HG02884 (cell line): ENCODE results near the gene UBAC2.
"Not testable (repeated sequence)": the region's sequence is repeated elsewhere in the genome, so short reads cannot be mapped to it uniquely, and the experiment has no call there.

Source experiments
- ATAC-seq: cut with Tn5 transposase; IDR thresholded peaks from one replicate; pipeline ENCODE4 v1.9.1; 2021; ENCODE audit warnings: mild to moderate bottlenecking, moderate library complexity; ENCODE audit not compliant: unreplicated experiment

Gene UBAC2

GRCh38 chr13:99385940-99386339 is 185.3 kb downstream of the UBAC2 start:
- ATAC-seq, result no peak

DNA sequence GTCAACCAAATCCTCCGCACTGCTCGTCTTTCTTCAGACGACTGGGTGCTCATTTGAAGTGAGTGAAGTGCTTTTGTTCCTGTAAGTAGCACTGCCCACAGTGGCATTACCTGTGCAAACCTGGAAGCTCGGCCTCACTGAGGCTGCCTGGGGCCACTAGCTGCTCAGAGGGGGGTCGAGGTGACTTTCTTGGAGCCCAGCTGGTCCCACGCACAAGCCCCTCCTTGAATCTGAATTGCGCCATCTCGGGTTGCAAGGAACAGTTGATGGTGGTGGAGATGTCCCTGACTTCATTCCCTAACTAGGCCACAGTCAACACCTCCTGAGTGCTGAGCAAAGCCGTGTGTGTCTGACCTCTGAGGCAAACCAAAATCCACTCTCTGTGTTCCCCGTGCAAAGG is 185.8 kb downstream of the UBAC2 start:
- ATAC-seq, result no peak

- no peak for ATAC-seq
Observed at GRCh38 chr13:99386911-99387788, 186.5 kb downstream of the UBAC2 start.

GRCh38 chr13:99388334-99388923 is 187.8 kb downstream of the UBAC2 start:
- no peak for ATAC-seq

DNA sequence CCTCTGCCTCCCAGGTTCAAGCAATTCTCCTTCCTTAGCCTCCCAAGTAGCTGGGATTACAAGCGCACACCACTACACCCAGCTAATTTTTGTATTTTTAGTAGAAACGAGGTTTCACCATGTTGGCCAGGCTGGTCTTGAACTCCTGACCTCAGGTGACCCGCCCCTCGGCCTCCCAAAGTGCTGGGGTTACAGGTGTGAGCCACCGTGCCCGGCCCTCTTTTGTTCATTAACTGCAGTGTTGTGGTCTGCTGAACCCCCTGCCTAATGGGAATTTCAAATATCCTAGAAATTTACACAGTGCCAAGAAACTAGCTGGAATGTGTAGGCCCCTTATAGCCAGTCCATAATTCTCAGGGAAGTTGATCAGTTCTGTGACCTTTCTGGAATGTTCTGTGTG is 188.4 kb downstream of the UBAC2 start:
- ATAC-seq, result not testable (repeated sequence)

DNA sequence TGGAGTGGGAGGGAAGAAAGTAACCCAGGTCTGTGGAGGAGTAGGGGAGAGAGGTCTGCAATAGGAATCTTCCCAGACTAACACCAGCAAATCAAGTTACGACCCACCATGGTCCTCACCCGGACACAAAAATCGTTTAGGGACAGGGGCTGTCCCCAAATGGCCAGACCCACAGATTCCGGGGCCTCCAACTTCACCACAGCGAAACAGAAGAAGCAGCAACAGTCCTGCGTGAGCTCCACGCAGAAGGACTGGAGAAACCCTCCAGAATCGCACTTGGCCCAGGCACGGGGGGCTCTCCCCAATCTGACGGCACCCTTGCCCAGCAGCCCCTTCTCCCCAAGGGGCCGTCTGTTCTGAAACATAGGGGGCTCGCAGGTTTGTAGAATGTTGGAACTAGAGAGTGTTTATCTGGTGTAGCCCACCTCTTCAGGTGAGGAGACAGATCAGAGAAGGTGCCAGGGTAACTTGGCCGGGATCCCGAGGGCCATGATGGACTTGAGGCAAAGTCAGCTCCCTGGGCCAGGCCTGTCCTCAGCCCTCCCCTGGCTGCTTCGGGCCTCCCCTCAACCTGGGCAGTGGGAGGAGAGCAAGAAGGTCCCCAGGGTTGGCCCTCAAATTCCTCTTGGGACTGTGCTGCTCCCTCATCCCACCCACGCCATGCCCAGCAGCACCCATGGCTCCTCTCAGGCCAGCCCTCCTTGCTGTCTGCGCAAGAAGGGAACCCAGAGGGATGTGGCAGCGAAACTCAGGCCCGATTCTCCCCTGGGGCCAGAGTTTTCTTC is 189.1 kb downstream of the UBAC2 start:
- ATAC-seq, result no peak

DNA sequence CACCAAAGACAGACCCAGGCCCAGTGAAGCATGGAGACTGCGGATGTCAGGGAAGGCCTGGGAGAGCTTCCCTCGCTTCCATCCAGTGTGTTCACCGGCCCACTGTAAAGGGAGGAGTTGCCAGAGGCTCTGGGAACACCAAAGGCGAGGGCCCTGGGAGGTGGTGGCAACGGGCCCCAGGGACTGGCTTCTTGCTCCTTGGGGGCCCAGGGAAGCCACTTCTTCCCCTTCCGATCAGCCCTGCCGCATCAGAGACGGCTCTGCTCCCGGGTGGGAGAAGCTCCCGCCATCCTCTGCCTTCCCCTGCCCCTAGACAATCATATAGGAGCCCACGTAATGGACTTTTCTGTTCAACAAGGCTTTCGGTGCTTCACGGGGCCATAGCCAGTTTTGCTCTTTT is 189.9 kb downstream of the UBAC2 start:
- ATAC-seq, result no peak

- ATAC-seq, result no peak
Observed at GRCh38 chr13:99391781-99392469, 191.3 kb downstream of the UBAC2 start.

DNA sequence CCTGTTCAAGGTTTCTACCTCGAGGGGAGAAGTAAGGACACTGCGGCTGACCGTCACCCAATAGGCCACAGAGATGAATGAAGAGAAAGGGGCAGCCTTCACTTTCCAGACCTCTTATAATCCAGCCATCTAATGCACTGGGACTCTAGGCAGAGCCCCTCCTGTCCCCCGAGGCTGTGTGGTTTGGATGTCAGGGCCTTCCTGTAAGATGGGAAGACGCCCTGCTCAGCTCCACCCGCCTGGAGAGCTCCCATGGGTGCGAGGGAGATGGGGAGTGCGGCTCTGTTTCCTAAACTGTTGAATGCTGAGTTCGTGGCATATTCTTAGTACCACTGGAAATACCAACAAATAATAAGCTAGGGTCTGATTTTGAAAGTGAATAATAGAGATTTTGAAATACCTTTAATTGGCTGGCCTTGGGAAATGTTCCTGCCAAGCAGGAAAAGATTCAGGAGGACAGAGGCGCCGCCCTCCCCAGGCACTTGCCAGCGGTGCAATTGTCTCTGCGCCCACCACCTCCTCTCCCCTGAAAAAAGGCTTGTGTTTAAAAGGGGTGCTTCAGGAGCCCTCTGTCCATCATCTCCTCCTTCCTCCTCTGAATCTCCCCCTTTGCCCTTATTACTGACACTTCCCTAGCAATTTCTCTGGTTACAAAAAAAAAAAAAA is 191.9 kb downstream of the UBAC2 start:
- no peak for ATAC-seq

- ATAC-seq, result not testable (repeated sequence)
Observed at GRCh38 chr13:99393391-99393790, 192.7 kb downstream of the UBAC2 start.

DNA sequence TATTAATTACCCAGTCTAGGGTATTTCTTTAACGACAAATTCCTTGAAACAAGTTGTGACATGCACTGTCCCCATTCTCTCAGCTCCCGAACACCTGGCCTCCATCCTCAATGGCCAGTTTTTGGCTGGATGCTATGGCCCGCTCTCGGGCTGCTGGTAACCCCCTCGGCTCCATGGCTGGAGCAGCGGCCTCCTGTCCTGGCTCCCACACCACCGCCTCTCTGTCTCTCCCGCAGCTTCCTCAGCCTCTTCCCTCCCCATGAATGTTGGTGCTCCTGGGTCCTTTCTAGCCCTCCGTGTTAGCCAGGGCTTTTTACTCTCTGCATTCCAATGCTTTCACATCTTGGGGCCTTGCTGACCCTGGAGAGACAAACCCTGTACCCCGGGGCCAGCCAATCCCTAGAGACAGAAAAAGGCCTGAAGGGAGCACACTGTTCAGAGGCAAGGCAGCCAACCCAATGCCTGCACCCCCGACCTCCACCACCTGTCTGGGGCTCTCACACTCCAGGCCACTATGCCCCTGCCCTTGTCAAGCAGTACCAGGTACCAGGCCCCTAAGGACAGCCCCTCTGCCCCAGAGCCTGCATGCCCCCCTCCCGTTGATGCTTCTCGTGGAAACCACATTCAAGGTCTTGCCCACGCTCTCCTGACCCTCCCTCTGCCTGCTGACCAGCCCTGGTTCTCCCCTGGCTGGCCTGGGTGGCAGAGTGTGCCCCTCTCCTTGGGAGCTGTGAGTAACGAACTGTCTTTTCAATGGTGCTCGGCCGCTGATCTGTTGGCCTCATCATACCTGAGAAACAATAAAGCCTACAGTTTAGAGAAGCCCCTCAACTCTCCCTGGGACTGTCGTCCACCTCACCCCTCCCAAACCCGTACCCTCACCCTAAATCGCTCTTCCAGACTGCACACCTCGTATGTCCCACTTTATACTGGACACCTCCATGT is 193.4 kb downstream of the UBAC2 start:
- no peak for ATAC-seq

GRCh38 chr13:99395436-99395835 is 194.8 kb downstream of the UBAC2 start:
- no peak for ATAC-seq

DNA sequence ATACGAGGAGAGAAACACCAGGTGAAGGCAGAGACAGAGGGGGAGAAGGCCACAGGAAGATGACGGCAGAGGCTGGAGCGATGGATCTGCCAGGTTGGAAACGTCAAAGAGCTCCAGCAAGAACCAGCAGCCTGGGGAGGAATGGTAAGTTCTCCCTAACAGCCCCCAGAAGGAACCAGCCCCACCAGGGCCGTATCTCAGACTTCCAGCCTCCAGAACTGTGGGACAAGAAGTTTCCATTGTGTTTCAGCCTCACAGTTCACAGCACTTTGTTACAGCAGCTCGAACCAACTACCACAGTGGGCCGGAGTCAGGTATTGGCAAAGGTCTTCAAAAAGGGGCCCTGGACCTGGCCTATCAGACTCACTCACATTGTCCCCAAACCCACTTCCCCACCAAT is 195.8 kb downstream of the UBAC2 start:
- no peak for ATAC-seq

- ATAC-seq, result no peak
Observed at GRCh38 chr13:99398071-99398470, 197.4 kb downstream of the UBAC2 start.

- no peak for ATAC-seq
Observed at GRCh38 chr13:99398916-99399622, 198.4 kb downstream of the UBAC2 start.

DNA sequence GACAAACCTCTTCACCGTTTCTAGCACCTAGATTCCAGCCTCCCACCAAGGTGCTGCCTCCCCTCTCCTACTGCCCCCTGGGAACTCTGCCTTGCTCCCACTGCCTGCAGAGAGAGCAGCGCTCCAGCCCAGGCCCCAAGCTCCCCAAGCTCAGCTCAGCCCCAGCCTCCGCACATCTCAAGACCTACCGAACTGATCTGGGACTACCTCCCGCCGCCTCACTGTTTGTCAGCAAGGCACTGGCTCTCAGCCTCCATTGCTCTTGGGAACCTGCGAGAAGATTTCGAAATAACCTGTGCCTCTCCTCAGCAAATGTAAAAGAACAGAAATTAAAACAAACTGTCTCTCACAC is 198.9 kb downstream of the UBAC2 start:
- no peak for ATAC-seq

DNA sequence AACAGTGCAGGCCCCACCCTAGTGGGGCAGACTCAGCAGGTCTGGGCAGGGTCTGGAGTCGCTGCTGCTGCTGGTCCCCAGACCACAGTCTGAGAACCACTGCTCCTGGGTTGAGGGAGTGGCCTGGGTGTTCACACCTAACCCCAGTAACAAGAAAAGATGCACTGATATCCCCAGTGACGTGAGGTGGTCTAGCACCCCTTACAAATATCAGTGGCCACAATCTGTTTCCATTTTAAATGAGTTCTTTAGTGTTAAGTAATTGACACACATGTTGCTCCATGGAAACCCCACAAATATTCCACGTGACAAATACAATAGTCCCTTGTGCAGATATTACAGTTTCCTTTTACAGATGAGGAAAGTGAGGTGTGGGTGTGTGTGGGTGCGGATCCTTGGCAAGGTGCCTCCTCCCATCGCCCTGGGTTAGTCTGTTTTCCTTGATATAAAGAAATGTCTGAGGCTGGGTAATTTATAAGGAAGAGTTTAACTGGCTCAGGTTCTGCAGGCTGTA is 202.9 kb downstream of the UBAC2 start:
- no peak for ATAC-seq

GRCh38 chr13:99404005-99404755 is 203.5 kb downstream of the UBAC2 start:
- ATAC-seq, result no peak
